GM21786 (cell line): ENCODE measurements around the gene LRCOL1.
"Not testable (repeated sequence)": the region's sequence is repeated elsewhere in the genome, so short reads cannot be mapped to it uniquely, and the experiment has no call there.

Experiments
- ATAC-seq: cut with Tn5 transposase; IDR thresholded peaks from one replicate; pipeline ENCODE4 v1.9.1; 2021; ENCODE audit not compliant: unreplicated experiment

LRCOL1 gene

GRCh38 chr12:132603240-132604150, 6.9 kb downstream of the LRCOL1 start:
- ATAC-seq, result no peak

GRCh38 chr12:132602572-132603239, 7.7 kb downstream of the LRCOL1 start:
- ATAC-seq, result no peak

GRCh38 chr12:132601171-132601883, 9.1 kb downstream of the LRCOL1 start:
- ATAC-seq, result no peak

GRCh38 chr12:132600048-132601032, 10.0 kb downstream of the LRCOL1 start:
- ATAC-seq, result no peak

- not testable (repeated sequence) for ATAC-seq
Observed at GRCh38 chr12:132599502-132599901, 10.9 kb downstream of the LRCOL1 start.

GRCh38 chr12:132597333-132598316, 12.8 kb downstream of the LRCOL1 start:
- ATAC-seq, result no peak

- ATAC-seq, result no peak
Observed at GRCh38 chr12:132596016-132596415, 14.4 kb downstream of the LRCOL1 start.

GRCh38 chr12:132595183-132595582, 15.2 kb downstream of the LRCOL1 start:
- no peak for ATAC-seq

- ATAC-seq, result no peak
Observed at GRCh38 chr12:132593938-132594358, 16.4 kb downstream of the LRCOL1 start.

GRCh38 chr12:132593521-132593920, 16.9 kb downstream of the LRCOL1 start:
- no peak for ATAC-seq

GRCh38 chr12:132593071-132593470, 17.3 kb downstream of the LRCOL1 start:
- ATAC-seq, result no peak

GRCh38 chr12:132592282-132592970, 18.0 kb downstream of the LRCOL1 start:
- ATAC-seq, result no peak

- ATAC-seq, result no peak
Observed at GRCh38 chr12:132591107-132591935, 19.1 kb downstream of the LRCOL1 start.

- no peak for ATAC-seq
Observed at GRCh38 chr12:132588821-132589669, 21.3 kb downstream of the LRCOL1 start.

GRCh38 chr12:132588319-132588718, 22.1 kb downstream of the LRCOL1 start:
- ATAC-seq, result no peak

- ATAC-seq, result no peak
Observed at GRCh38 chr12:132587781-132588180, 22.6 kb downstream of the LRCOL1 start.

- no peak for ATAC-seq
Observed at GRCh38 chr12:132586929-132587328, 23.5 kb downstream of the LRCOL1 start.
